NB4 (cell line): Measurements from ENCODE around the gene HRCT1.

Experiments
- CTCF ChIP-seq: IDR thresholded peaks from one replicate; pipeline ENCODE4 v1.5.1; 2012; ENCODE audit warnings: low read depth, low read length
- MYC ChIP-seq: IDR thresholded peaks from 2 replicates; pipeline ENCODE4 v1.6.1; 2011; ENCODE audit warnings: low read depth, low read length
- POLR2A ChIP-seq: IDR thresholded peaks from 2 replicates; pipeline ENCODE4 v1.6.1; 2011; ENCODE audit warnings: mild to moderate bottlenecking; ENCODE audit not compliant: insufficient read length; ENCODE audit errors: extremely low read depth

- TF ChIP-seq CTCF = no peak
- TF ChIP-seq POLR2A = no peak
- no peak for TF ChIP-seq MYC
Measured at GRCh38 chr9:35952526-35953191, 46.7 kb downstream of the HRCT1 start.
